MM.1S (cell line): Measurements from ENCODE around the gene N4BP2L2.

Experiments
- DNase-seq: peaks from one replicate; pipeline ENCODE4 v3.0.0-alpha.2; 2015
- H2AFZ ChIP-seq: fragments of 300-600 bp; sonication (generic); 2 replicates; pipeline ENCODE4 v1.6.0; 2016; ENCODE audit warnings: antibody characterized with exemption, low read length
- H3F3A ChIP-seq: fragments of 300-600 bp; sonication (generic); 2 replicates; pipeline ENCODE4 v1.6.1; 2016; ENCODE audit warnings: mild to moderate bottlenecking, antibody characterized with exemption, low read length, moderate library complexity, mixed read lengths; ENCODE audit not compliant: insufficient read depth
- H3K27ac ChIP-seq: fragments of 300-600 bp; sonication (generic); 2 replicates; pipeline ENCODE4 v1.5.1; 2016; ENCODE audit warnings: mild to moderate bottlenecking, low read length
- H3K27me3 ChIP-seq: fragments of 300-600 bp; sonication (generic); replicated peaks from 2 replicates; pipeline ENCODE4 v1.6.0; 2016; ENCODE audit warnings: low read length; ENCODE audit not compliant: insufficient read depth
- H3K36me3 ChIP-seq: fragments of 300-600 bp; sonication (generic); replicated peaks from 2 replicates; pipeline ENCODE4 v1.6.1; 2016; ENCODE audit warnings: mild to moderate bottlenecking, low read length, mixed read lengths; ENCODE audit not compliant: insufficient read depth
- H3K4me1 ChIP-seq: fragments of 300-600 bp; sonication (generic); 2 replicates; pipeline ENCODE4 v1.6.1; 2016; ENCODE audit warnings: low read length, mixed read lengths
- H3K4me2 ChIP-seq: fragments of 300-600 bp; sonication (generic); 2 replicates; pipeline ENCODE4 v1.6.0; 2016; ENCODE audit warnings: low read depth, low read length
- H3K4me3 ChIP-seq: fragments of 300-600 bp; sonication (generic); 2 replicates; pipeline ENCODE4 v1.5.1; 2016; ENCODE audit warnings: low read length, mixed read lengths
- H3K79me2 ChIP-seq: fragments of 300-600 bp; sonication (generic); 2 replicates; pipeline ENCODE4 v1.6.1; 2016; ENCODE audit warnings: mixed run types, low read length, mixed read lengths
- H3K9ac ChIP-seq: fragments of 300-600 bp; sonication (generic); 2 replicates; pipeline ENCODE4 v1.6.1; 2016; ENCODE audit warnings: low read length, mixed read lengths
- H3K9me2 ChIP-seq: fragments of 300-600 bp; sonication (generic); replicated peaks from 2 replicates; pipeline ENCODE4 v1.6.1; 2016; ENCODE audit warnings: mild to moderate bottlenecking, low read length, mixed read lengths; ENCODE audit not compliant: insufficient read depth
- H3K9me3 ChIP-seq: fragments of 300-600 bp; sonication (generic); replicated peaks from 2 replicates; pipeline ENCODE4 v1.6.1; 2016; ENCODE audit warnings: mild to moderate bottlenecking, low read length, mixed read lengths; ENCODE audit not compliant: insufficient read depth
- H4K20me1 ChIP-seq: fragments of 300-600 bp; sonication (generic); 2 replicates; pipeline ENCODE4 v1.6.1; 2016; ENCODE audit warnings: mild to moderate bottlenecking, low read length, moderate library complexity, mixed read lengths; ENCODE audit not compliant: insufficient read depth
- CTCF ChIP-seq: fragments of 300-600 bp; sonication (generic); IDR thresholded peaks from 2 replicates; pipeline ENCODE4 v1.5.1; 2016; ENCODE audit warnings: antibody characterized with exemption, low read length, mixed read lengths
- EZH2 ChIP-seq: fragments of 300-600 bp; sonication (generic); optimal IDR thresholded peaks from 2 replicates; pipeline ENCODE3; 2017; ENCODE audit warnings: low read depth, mild to moderate bottlenecking, antibody characterized with exemption, low read length, mixed read lengths
- EZH2phosphoT487 ChIP-seq: fragments of 300-600 bp; sonication (generic); IDR thresholded peaks from 2 replicates; pipeline ENCODE4 v1.6.1; 2018; ENCODE audit warnings: antibody characterized with exemption, low read length

Gene N4BP2L2

GRCh38 chr13:32473650-32474049 is 64.9 kb downstream of the N4BP2L2 start:
- H4K20me1 ChIP-seq, result no peaks in the 10 kb centered on the region
- no peaks in the 10 kb centered on the region for H3K79me2 ChIP-seq
- H3K9me3 ChIP-seq, result no peaks in the 10 kb centered on the region

GRCh38 chr13:32472194-32472621 is 66.4 kb downstream of the N4BP2L2 start:
- peak; percentile 93 for DNase-seq
- Histone ChIP-seq H2AFZ (no peak overlapping the region), H3F3A (peaks cover 28% of the 10 kb centered on the region), H3K79me2 (no peaks in the 10 kb centered on the region), H3K27ac (peak overlapping the region; percentile 100), H3K9me2 (no peaks in the 10 kb centered on the region), H3K9me3 (no peaks in the 10 kb centered on the region), H3K36me3 (no peaks in the 10 kb centered on the region), H3K4me3 (no peak overlapping the region), H3K4me1 (peaks cover 41% of the 10 kb centered on the region), H3K27me3 (no peaks in the 10 kb centered on the region), H3K9ac (peak overlapping the region; percentile 85), H4K20me1 (no peaks in the 10 kb centered on the region), H3K4me2 (peak overlapping the region; percentile 71; the same call in 1 of the 2 replicates)
- TF ChIP-seq EZH2, result no peak
- no peak for TF ChIP-seq EZH2phosphoT487

More at GRCh38 chr13:32473650-32474049, 64.9 kb downstream of the N4BP2L2 start:
- Histone ChIP-seq H2AFZ (no peak overlapping the region), H3K27me3 (no peaks in the 10 kb centered on the region), H3K27ac (peak overlapping the region; percentile 100; the same call in 1 of the 2 replicates), H3K9ac (no peak overlapping the region), H3K4me2 (peak overlapping the region; percentile 21; the same call in 1 of the 2 replicates), H3F3A (peaks cover 28% of the 10 kb centered on the region), H3K36me3 (no peaks in the 10 kb centered on the region), H3K4me1 (peaks cover 41% of the 10 kb centered on the region), H3K9me2 (no peaks in the 10 kb centered on the region), H3K4me3 (no peak overlapping the region)
- no peak for DNase-seq
- no peak for TF ChIP-seq EZH2phosphoT487
- no peak for TF ChIP-seq EZH2
- TF ChIP-seq CTCF, result no peak

- no peak overlapping the region for H2AFZ ChIP-seq
- H3K9me2 ChIP-seq, result no peaks in the 10 kb centered on the region
- no peaks in the 10 kb centered on the region for H3K27me3 ChIP-seq
- H3K79me2 ChIP-seq, result no peaks in the 10 kb centered on the region
- H3K9me3 ChIP-seq, result no peaks in the 10 kb centered on the region
- H3K4me2 ChIP-seq, result peak overlapping the region; percentile 71
- peak overlapping the region; percentile 85 for H3K9ac ChIP-seq
- H4K20me1 ChIP-seq, result no peaks in the 10 kb centered on the region
- no peaks in the 10 kb centered on the region for H3K36me3 ChIP-seq
- peaks cover 41% of the 10 kb centered on the region for H3K4me1 ChIP-seq
- peak overlapping the region; percentile 100 for H3K27ac ChIP-seq
- TF ChIP-seq EZH2, result no peak
- no peak for TF ChIP-seq CTCF
- no peak for TF ChIP-seq EZH2phosphoT487
- peak; percentile 31 for DNase-seq
- peaks cover 28% of the 10 kb centered on the region for H3F3A ChIP-seq
- H3K4me3 ChIP-seq, result peak overlapping the region; percentile 23; the same call in 1 of the 2 replicates
Observed at GRCh38 chr13:32471187-32471922, 67.2 kb downstream of the N4BP2L2 start.
